H1 (cell line): ENCODE measurements around the gene ZBTB16.

Source experiments
- BACH1 ChIP-seq: IDR thresholded peaks from 2 replicates; pipeline ENCODE4 v1.6.1; 2012; ENCODE audit warnings: low read length, improper control_type of control experiment
- JUND ChIP-seq: IDR thresholded peaks from 2 replicates; pipeline ENCODE4 v1.6.1; 2011; ENCODE audit warnings: mild to moderate bottlenecking, improper control_type of control experiment, low read length

GRCh38 chr11:114061681-114062049 lies 2.2 kb downstream of the ZBTB16 start:
- TF ChIP-seq BACH1 = no peak
- no peak for TF ChIP-seq JUND
